GM13976 (cell line): Measurements from ENCODE around the gene SFPQ.

Source experiments
- DNase-seq: peaks from one replicate; pipeline ENCODE4 v3.0.0; 2012; ENCODE audit warnings: low spot score
- in situ Hi-C: fragments of 300-500 bp; cut with MboI; formaldehyde crosslinking; loops from one replicate; pipeline ENCODE4 v1.12.0; 2022; ENCODE audit warnings: low sequenced_read_pairs, mixed read lengths, inconsistent platforms; ENCODE audit not compliant: unreplicated experiment
- TF ChIP-seq, protein P1 (sequence below): IDR thresholded peaks from 2 replicates; pipeline ENCODE4 v1.5.1; 2012; ENCODE audit warnings: borderline replicate concordance, mild to moderate bottlenecking; ENCODE audit not compliant: insufficient read depth; ENCODE audit errors: extremely low read depth, missing control alignments, control extremely low read depth

SFPQ gene

DNA sequence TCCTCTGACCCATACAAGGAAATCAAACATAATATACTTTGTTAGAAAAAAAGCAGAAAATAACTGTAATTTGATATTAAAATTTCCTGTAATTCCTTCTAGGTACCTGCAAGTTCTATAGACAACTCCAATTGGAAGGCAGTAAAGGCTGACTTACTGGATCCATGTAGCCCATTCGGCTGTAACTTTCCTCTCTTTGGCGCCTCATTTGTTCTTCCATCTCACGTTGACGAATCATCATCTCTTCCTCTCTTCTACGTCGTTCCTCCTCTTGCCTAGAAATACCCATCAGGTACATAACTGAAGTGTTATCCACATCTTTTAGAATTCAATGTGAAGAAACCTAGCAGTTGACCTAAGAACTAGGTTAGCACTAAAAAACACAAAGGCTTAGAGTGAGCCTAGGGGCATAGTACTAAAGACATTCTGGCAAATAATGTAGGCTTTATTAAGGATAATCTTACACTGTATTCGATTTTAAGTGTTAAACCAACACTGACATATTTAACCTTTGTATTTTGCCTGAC is 5.1 kb downstream of the SFPQ start:
- no peak for DNase-seq
- TF ChIP-seq, protein P1, sequence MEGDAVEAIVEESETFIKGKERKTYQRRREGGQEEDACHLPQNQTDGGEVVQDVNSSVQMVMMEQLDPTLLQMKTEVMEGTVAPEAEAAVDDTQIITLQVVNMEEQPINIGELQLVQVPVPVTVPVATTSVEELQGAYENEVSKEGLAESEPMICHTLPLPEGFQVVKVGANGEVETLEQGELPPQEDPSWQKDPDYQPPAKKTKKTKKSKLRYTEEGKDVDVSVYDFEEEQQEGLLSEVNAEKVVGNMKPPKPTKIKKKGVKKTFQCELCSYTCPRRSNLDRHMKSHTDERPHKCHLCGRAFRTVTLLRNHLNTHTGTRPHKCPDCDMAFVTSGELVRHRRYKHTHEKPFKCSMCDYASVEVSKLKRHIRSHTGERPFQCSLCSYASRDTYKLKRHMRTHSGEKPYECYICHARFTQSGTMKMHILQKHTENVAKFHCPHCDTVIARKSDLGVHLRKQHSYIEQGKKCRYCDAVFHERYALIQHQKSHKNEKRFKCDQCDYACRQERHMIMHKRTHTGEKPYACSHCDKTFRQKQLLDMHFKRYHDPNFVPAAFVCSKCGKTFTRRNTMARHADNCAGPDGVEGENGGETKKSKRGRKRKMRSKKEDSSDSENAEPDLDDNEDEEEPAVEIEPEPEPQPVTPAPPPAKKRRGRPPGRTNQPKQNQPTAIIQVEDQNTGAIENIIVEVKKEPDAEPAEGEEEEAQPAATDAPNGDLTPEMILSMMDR, result no peak
- in situ Hi-C loops, result no loop called here

DNA sequence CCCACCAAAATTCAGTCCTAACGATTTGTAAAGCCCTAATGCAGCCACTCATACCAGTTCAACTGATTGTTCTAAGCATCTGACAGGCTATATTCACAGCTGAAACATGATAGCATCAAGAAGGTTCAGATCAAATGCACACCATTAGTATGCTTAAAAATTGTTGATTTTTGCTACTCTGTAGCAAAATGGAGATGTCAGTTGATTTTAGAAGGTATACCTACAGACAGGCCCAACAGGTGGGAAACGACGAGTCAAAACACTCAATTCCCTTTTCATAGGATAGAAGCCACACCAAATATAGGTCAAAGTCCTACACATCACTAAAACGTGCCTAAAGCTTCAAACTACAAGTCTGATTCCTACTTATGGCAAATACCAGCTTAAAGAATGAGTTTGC is 6.7 kb downstream of the SFPQ start:
- no peak for DNase-seq
- TF ChIP-seq, protein P1, result no peak
- in situ Hi-C loops, result no loop called here

DNA sequence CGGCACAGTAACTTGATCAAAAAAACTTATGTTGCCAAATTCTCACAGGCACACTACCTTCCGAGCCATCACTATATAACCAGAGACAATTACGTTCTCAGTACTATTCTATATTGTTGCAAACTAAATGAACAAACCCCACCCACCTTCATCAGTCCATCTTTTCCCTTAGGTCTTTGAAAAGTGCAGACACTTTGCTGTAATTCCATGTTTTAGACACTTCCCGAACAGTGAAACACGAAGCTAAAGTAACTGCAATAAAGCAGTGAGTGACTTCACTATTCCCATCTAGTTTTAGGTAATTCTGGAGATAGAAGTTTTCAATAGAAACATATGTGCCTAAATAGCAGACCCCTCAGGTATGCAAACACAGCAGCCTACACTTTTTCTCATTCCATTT is 7.7 kb downstream of the SFPQ start:
- in situ Hi-C loops, result no loop called here
- TF ChIP-seq, protein P1, result no peak
- no peak for DNase-seq

DNA sequence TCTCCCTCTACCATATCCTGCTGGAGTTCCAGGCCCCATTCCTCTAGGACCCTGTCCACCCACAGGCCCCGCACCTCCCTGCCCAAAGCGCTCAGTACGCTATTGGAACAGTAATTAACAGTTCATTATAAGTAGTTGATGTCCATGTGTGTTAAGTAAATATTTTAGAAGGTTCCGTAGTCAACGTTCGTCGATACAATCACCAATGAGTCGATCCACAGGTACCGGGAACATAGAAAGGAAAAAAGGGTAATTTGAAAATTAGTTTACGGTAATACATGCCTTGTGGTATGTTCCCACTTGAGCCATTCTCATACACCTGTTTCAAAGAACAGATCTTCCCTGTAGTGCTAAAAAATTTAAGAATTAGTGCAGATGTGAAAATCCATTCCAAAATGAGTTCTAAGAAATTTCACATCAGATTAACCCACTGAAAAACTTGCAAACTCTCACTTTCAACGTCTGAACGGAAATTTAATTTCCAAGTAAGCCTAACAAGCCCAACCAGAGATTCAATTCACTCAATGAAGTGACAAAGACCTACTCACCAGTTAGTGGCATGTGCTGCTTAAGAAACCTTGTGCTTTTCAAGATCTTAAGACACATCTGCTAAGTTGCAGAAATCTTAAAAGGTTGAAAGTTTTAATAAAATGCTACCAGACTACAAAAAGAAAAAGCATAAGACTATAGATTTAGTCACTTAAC is 8.3 kb downstream of the SFPQ start:
- in situ Hi-C loops, result no loop called here
- DNase-seq, result no peak
- TF ChIP-seq, protein P1, result no peak

DNA sequence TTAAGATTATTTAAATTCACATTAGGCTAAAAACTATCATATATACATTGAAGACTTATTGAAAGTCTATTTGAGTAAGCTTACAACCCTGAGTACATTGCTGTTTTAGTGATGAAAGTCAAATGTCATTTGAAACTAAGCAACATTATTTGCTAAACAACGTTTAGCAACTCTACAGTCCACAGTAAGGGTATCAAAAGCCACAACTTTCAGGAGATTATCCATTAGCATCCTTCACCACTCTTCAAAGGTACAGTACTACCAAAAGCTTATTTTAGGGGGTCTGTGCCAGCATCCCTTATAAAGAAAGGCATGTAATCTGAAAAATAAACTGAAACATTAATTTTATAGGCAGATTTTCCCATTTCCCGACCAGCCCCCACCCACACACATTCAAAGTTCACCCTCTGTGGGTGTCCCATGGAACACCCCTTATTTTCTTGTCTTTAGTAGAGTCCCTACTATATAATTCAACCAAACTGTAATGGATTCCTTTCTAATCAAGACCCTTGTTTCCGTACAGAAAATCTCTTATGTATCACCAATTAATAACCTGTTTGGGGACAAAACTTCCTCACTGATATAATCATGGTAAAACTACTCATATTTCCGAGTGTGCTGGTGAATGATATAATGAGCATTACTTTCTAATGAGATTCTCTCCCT is 11.0 kb downstream of the SFPQ start:
- no peak for DNase-seq
- TF ChIP-seq, protein P1, result no peak
- in situ Hi-C loops, result no loop called here

DNA sequence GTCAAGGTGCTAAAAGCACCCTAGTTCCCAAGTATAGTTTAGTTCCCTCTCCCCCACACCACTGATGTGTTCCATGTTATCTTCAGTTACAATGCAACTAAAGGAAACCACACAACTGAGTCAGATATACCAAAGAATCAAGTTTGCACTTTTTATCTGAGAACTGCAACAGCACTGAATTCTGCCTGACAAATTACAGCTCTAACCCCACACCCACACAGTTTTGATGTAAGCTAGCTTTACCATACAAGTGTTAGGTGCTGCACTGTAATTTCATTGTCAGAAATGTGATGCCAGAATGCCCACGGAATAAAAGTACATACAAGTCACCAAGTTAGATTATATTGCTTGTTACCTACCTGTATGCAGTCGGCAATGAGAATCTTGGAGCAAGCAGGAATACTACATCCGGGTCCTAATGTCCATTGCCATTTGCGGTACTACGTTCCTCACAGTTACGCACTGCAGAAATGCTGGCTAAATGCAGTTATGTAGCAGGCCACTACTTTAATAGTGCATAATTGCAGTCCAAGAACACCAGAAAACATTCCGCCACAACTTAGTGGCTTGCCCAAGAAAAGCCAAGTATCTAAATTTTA is 12.1 kb downstream of the SFPQ start:
- TF ChIP-seq, protein P1, result no peak
- DNase-seq, result no peak
- in situ Hi-C loops, result no loop called here
